ENCODE results near the gene MLF2. TPM values are rescaled to one million over a fixed set of nuclear protein-coding genes. Genes with fewer than 3 reads are reported as not detected.

Gene MLF2
- total RNA-seq, 1 experiment from 2014 or later = 309 TPM

DNA sequence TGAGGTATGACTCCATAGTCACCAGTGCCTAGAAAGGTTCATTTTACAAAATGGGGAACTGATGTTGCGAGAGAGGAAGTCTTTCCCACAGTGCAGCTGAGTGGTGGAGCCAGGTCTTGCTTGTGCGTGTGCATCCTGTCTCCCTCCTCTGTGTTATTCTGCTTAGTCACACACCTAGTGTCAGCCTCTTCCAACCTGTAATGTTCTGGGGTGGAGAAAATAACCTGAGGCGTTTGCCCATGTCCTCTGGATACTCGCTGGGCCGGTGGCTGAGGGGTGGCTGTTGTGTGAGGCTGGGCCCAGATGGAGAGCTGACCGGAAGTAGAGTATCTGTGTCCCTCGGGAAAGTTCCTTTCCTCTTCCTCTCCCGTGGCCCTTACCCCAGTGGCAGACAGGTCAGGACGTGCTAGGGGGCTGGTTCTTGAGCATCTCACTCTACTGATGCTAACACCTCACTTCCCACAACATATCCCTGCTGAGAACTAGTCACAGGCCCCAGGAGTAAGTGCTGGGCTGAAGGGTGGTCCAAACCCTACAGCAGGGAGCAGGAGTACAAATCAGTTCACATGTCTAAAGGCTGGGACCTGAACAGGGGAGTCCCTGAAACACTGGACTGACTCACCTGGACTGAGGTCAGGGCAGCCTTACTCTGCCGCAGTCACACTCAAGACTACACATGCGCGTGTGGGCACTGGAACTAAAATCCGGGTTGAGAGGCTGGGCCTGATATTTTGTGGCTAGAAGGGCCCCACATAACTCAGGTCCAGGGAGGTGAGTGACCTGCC is 7.0 kb downstream of the MLF2 start:
- no peak overlapping the region for H3K4me2 ChIP-seq (ENCODE audit: low read length)
- no peaks in the 10 kb centered on the region for H3K27me3 ChIP-seq (ENCODE audit: insufficient read depth, low read length)
- H3K9me2 ChIP-seq (ENCODE audit: insufficient read depth) = no peaks in the 10 kb centered on the region
- no peak overlapping the region for H3K9ac ChIP-seq (ENCODE audit: low read length)
- H3K4me1 ChIP-seq (ENCODE audit: control insufficient read depth in 1 of 2, insufficient read depth in 2 of 2, low read length in 2 of 2) = peaks cover 0 to 12% of the 10 kb centered on the region in 2 experiments; a peak in 2 of 4 replicates
- intact Hi-C loops (cut with micrococcal nuclease) = no loop called here
- no peaks in the 10 kb centered on the region for H4K20me1 ChIP-seq (ENCODE audit: insufficient read depth)
- H3K79me2 ChIP-seq (ENCODE audit: insufficient read depth, low read length) = peaks cover 11% of the 10 kb centered on the region; the same call in 1 of the 2 replicates
- H3K27ac ChIP-seq (ENCODE audit: low read depth, low read length) = no peak overlapping the region
- RAD21 ChIA-PET (ENCODE audit: low non-redundant PET in 1 of 2, low total read pairs in 2 of 2, uncharacterized antibody in 2 of 2, unreplicated experiment in 2 of 2) = no interaction called here
- CTCF ChIA-PET = no interaction called here
- peaks cover 34 to 45% of the 10 kb centered on the region in 2 experiments; a peak in 3 of 4 replicates for H3K36me3 ChIP-seq (ENCODE audit: control insufficient read depth in 1 of 2, insufficient read depth in 2 of 2, low read length in 2 of 2)
- BruUV-seq (replicated peaks) = no TSS peak
- DNase-seq (ENCODE audit: low read depth, low spot score) (no peak), ATAC-seq (peak; percentile 37)
- TF ChIP-seq JUND (IDR thresholded peaks at IDR 0.05) = no peak
- TF ChIP-seq, protein P1, sequence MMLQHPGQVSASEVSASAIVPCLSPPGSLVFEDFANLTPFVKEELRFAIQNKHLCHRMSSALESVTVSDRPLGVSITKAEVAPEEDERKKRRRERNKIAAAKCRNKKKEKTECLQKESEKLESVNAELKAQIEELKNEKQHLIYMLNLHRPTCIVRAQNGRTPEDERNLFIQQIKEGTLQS (IDR thresholded peaks at IDR 0.05) = no peak
- no peak for TF ChIP-seq RAD21 (IDR thresholded peaks at IDR 0.05; ENCODE audit: low read depth)
- TF ChIP-seq EGR1 (IDR thresholded peaks at IDR 0.05; ENCODE audit: low read depth) = no peak
- TF ChIP-seq YY1 (IDR thresholded peaks at IDR 0.05; ENCODE audit: extremely low read depth, insufficient replicate concordance, low read depth, low read length) = no peak
- TF ChIP-seq, protein P2, sequence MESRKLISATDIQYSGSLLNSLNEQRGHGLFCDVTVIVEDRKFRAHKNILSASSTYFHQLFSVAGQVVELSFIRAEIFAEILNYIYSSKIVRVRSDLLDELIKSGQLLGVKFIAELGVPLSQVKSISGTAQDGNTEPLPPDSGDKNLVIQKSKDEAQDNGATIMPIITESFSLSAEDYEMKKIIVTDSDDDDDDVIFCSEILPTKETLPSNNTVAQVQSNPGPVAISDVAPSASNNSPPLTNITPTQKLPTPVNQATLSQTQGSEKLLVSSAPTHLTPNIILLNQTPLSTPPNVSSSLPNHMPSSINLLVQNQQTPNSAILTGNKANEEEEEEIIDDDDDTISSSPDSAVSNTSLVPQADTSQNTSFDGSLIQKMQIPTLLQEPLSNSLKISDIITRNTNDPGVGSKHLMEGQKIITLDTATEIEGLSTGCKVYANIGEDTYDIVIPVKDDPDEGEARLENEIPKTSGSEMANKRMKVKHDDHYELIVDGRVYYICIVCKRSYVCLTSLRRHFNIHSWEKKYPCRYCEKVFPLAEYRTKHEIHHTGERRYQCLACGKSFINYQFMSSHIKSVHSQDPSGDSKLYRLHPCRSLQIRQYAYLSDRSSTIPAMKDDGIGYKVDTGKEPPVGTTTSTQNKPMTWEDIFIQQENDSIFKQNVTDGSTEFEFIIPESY (IDR thresholded peaks at IDR 0.05; ENCODE audit: extremely low read depth, insufficient replicate concordance, low read length) = no peak
- no peak for TF ChIP-seq SP1 (IDR thresholded peaks at IDR 0.05; ENCODE audit: low read depth)
- TF ChIP-seq EZH2phosphoT487 (IDR thresholded peaks at IDR 0.05; ENCODE audit: borderline replicate concordance) = no peak
- TF ChIP-seq, protein P3, sequence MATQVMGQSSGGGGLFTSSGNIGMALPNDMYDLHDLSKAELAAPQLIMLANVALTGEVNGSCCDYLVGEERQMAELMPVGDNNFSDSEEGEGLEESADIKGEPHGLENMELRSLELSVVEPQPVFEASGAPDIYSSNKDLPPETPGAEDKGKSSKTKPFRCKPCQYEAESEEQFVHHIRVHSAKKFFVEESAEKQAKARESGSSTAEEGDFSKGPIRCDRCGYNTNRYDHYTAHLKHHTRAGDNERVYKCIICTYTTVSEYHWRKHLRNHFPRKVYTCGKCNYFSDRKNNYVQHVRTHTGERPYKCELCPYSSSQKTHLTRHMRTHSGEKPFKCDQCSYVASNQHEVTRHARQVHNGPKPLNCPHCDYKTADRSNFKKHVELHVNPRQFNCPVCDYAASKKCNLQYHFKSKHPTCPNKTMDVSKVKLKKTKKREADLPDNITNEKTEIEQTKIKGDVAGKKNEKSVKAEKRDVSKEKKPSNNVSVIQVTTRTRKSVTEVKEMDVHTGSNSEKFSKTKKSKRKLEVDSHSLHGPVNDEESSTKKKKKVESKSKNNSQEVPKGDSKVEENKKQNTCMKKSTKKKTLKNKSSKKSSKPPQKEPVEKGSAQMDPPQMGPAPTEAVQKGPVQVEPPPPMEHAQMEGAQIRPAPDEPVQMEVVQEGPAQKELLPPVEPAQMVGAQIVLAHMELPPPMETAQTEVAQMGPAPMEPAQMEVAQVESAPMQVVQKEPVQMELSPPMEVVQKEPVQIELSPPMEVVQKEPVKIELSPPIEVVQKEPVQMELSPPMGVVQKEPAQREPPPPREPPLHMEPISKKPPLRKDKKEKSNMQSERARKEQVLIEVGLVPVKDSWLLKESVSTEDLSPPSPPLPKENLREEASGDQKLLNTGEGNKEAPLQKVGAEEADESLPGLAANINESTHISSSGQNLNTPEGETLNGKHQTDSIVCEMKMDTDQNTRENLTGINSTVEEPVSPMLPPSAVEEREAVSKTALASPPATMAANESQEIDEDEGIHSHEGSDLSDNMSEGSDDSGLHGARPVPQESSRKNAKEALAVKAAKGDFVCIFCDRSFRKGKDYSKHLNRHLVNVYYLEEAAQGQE (IDR thresholded peaks at IDR 0.05; ENCODE audit: low read depth) = no peak
- no peak for TF ChIP-seq FOSL1 (IDR thresholded peaks at IDR 0.05; ENCODE audit: low read depth)
- TF ChIP-seq TCF7L2 (IDR thresholded peaks at IDR 0.05; ENCODE audit: borderline replicate concordance, extremely low read depth, insufficient read depth, insufficient read length) = no peak
- TF ChIP-seq SIN3A (IDR thresholded peaks at IDR 0.05; ENCODE audit: low read depth) = no peak
- no peak for TF ChIP-seq CEBPB (IDR thresholded peaks at IDR 0.05; ENCODE audit: low read depth)
- TF ChIP-seq EZH2 (IDR thresholded peaks at IDR 0.05) = no peak
- TF ChIP-seq ZFX (IDR thresholded peaks at IDR 0.05) = no peak
- no peak for TF ChIP-seq POLR2AphosphoS5 (IDR thresholded peaks at IDR 0.05; ENCODE audit: low read depth, low read length)
- no peak for TF ChIP-seq SRF (IDR thresholded peaks at IDR 0.05; ENCODE audit: low read depth)
- TF ChIP-seq ELF1 (IDR thresholded peaks at IDR 0.05; ENCODE audit: borderline replicate concordance, low read depth) = no peak
- TF ChIP-seq POLR2A (IDR thresholded peaks at IDR 0.05; ENCODE audit: borderline replicate concordance, extremely low read depth, insufficient read depth, insufficient read length) = no peak
- POLR2A ChIA-PET = interaction anchor here (0.6 to 1.6 kb wide), 2 partner anchors 7 to 38 kb away, joined by 3 to 4 read pairs; partner anchors contain the start of gene MLF2
- H3K9me3 ChIP-seq (ENCODE audit: control insufficient read depth in 1 of 2, insufficient read depth in 1 of 2, low read depth in 1 of 2, low read length in 2 of 2) = no peaks in the 10 kb centered on the region
- H2AFZ ChIP-seq (ENCODE audit: low read depth, low read length, poor library complexity, severe bottlenecking) = no peak overlapping the region
- no peak overlapping the region for H3K4me3 ChIP-seq (replicated peaks in 1 of 2; ENCODE audit: low read depth in 1 of 2, low read length in 2 of 2)

Measured in HCT116 (cell line).